ENCODE data around the gene KRT5.
"Not testable (repeated sequence)": the region's sequence is repeated elsewhere in the genome, so short reads cannot be mapped to it uniquely, and the experiment has no call there.

KRT5 gene

DNA sequence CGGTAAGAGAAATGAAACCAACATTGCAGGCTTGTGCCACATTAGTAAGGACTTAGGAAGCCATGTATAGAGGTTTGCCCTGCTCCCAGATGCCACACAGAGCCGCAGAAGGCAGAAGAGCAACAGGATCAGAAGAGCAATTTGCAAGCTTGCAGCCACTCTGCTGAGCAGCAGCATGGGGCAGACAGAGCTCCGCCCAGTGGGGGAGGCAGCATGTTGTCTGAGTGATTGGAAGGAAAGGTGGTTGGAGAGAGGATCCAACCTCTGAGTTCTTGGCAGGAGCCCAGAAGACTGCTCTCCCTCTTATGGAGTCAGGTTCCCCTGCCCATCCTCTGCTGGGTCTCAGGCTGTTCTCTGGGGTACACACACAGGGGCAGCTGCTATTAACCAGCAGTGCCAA, 24.8 kb downstream of the KRT5 start:
- H3K4me1 ChIP-seq (ENCODE audit: control insufficient read depth, insufficient read depth, low read length): no peaks in the 10 kb centered on the region
- H3K27me3 ChIP-seq (ENCODE audit: control insufficient read depth, insufficient read depth, low read length): no peaks in the 10 kb centered on the region
- H3K4me3 ChIP-seq (ENCODE audit: low read length): no peak overlapping the region
- no peaks in the 10 kb centered on the region for H3K36me3 ChIP-seq (ENCODE audit: control insufficient read depth, insufficient read depth, low read length)
- H3K27ac ChIP-seq (ENCODE audit: low read depth, low read length): no peak overlapping the region
- H3K9ac ChIP-seq (ENCODE audit: low read length): no peak overlapping the region

- H3K4me1 ChIP-seq (ENCODE audit: control insufficient read depth, insufficient read depth, low read length): no peaks in the 10 kb centered on the region
- no peaks in the 10 kb centered on the region for H3K36me3 ChIP-seq (ENCODE audit: control insufficient read depth, insufficient read depth, low read length)
- H3K27me3 ChIP-seq (ENCODE audit: control insufficient read depth, insufficient read depth, low read length): no peaks in the 10 kb centered on the region
- no peak overlapping the region for H3K4me3 ChIP-seq (ENCODE audit: low read length)
- H3K27ac ChIP-seq (ENCODE audit: low read depth, low read length): no peak overlapping the region
- no peak overlapping the region for H3K9ac ChIP-seq (ENCODE audit: low read length)
Measured at GRCh38 chr12:52494518-52494917, 25.7 kb downstream of the KRT5 start.

GRCh38 chr12:52494100-52494499, 26.1 kb downstream of the KRT5 start:
- no peaks in the 10 kb centered on the region for H3K4me1 ChIP-seq (ENCODE audit: control insufficient read depth, insufficient read depth, low read length)
- no peak overlapping the region for H3K9ac ChIP-seq (ENCODE audit: low read length)
- H3K4me3 ChIP-seq (ENCODE audit: low read length): no peak overlapping the region
- H3K27me3 ChIP-seq (ENCODE audit: control insufficient read depth, insufficient read depth, low read length): no peaks in the 10 kb centered on the region
- no peak overlapping the region for H3K27ac ChIP-seq (ENCODE audit: low read depth, low read length)
- H3K36me3 ChIP-seq (ENCODE audit: control insufficient read depth, insufficient read depth, low read length): no peaks in the 10 kb centered on the region

DNA sequence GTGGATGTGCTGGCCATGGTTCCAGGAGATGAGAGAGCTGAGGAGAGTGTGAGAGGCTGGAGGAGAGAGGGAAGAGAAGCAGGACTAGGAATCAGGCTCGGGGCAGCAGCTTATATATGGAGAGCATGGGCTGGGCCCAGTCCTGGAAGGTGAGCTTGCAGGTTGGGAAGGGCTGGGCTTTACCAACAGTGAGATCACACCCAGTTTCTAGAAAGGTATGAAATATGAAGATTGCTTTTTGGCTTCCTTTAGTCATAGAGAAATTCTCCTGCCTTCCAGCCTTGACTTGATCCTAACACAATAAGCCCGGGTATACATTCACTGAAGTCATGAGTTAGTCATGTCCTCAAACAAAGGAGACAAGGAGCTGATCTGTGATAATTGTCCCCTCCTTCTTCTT, 27.0 kb downstream of the KRT5 start, which contains the start of gene KRT6A:
KRT6A (minus strand) TSS at position 86 of the 400 bp plus-strand sequence; CDS start at position 17, 69 bp downstream.
- H3K36me3 ChIP-seq (ENCODE audit: control insufficient read depth, insufficient read depth, low read length): no peaks in the 10 kb centered on the region
- H3K4me1 ChIP-seq (ENCODE audit: control insufficient read depth, insufficient read depth, low read length): no peaks in the 10 kb centered on the region
- H3K27me3 ChIP-seq (ENCODE audit: control insufficient read depth, insufficient read depth, low read length): no peaks in the 10 kb centered on the region
- H3K27ac ChIP-seq (ENCODE audit: low read depth, low read length): no peak within 1 kb of the TSS
- H3K4me3 ChIP-seq (ENCODE audit: low read length): no peak within 1 kb of the TSS
- H3K9ac ChIP-seq (ENCODE audit: low read length): no peak within 1 kb of the TSS

GRCh38 chr12:52492405-52492804, 27.8 kb downstream of the KRT5 start:
- not testable (repeated sequence) for H3K9ac ChIP-seq (ENCODE audit: low read length); H3K27me3 ChIP-seq (ENCODE audit: control insufficient read depth, insufficient read depth, low read length); H3K4me3 ChIP-seq (ENCODE audit: low read length); H3K27ac ChIP-seq (ENCODE audit: low read depth, low read length); H3K36me3 ChIP-seq (ENCODE audit: control insufficient read depth, insufficient read depth, low read length); H3K4me1 ChIP-seq (ENCODE audit: control insufficient read depth, insufficient read depth, low read length)

- not testable (repeated sequence) for H3K27me3 ChIP-seq (ENCODE audit: control insufficient read depth, insufficient read depth, low read length); H3K4me1 ChIP-seq (ENCODE audit: control insufficient read depth, insufficient read depth, low read length); H3K9ac ChIP-seq (ENCODE audit: low read length); H3K4me3 ChIP-seq (ENCODE audit: low read length); H3K36me3 ChIP-seq (ENCODE audit: control insufficient read depth, insufficient read depth, low read length); H3K27ac ChIP-seq (ENCODE audit: low read depth, low read length)
Measured at GRCh38 chr12:52491495-52491894, 28.7 kb downstream of the KRT5 start.

- H3K27ac ChIP-seq (ENCODE audit: low read depth, low read length): no peak overlapping the region
- no peaks in the 10 kb centered on the region for H3K36me3 ChIP-seq (ENCODE audit: control insufficient read depth, insufficient read depth, low read length)
- H3K9ac ChIP-seq (ENCODE audit: low read length): no peak overlapping the region
- no peaks in the 10 kb centered on the region for H3K4me1 ChIP-seq (ENCODE audit: control insufficient read depth, insufficient read depth, low read length)
- H3K4me3 ChIP-seq (ENCODE audit: low read length): no peak overlapping the region
- H3K27me3 ChIP-seq (ENCODE audit: control insufficient read depth, insufficient read depth, low read length): no peaks in the 10 kb centered on the region
Measured at GRCh38 chr12:52488736-52489135, 31.5 kb downstream of the KRT5 start.

DNA sequence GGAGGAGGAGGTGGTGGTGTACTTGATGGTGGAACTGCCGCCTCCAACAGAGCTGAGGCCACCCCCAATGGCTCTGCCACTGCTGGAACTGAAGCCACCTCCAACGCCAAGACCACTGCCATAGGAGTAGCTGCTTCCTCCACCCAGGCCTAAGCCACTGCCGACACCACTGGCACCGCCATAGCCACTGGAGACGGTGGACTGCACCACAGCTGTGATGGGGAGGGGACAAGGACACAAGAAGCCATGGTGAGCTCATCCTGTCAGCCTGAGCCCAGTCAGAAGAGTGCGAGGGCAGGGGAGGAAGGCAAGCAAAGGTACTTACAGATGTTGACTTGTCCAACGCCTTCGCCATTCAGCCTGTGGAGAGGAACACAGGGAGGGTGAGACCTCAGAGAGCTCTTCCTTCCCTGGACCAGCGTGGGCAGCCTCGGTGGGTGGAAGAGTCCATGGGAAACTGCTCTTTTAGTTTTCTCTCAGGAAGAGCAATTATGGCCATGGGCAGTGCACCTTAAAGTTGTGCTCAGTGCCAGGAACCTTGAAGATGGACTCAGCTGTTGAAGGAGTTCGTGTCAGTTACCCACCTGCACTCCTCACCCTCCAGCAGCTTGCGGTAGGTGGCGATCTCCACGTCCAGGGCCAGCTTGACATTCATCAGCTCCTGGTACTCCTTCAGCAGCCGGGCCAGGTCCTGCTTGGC, 32.3 kb downstream of the KRT5 start:
- H3K36me3 ChIP-seq (ENCODE audit: control insufficient read depth, insufficient read depth, low read length); H3K9ac ChIP-seq (ENCODE audit: low read length); H3K4me3 ChIP-seq (ENCODE audit: low read length); H3K27ac ChIP-seq (ENCODE audit: low read depth, low read length); H3K4me1 ChIP-seq (ENCODE audit: control insufficient read depth, insufficient read depth, low read length); H3K27me3 ChIP-seq (ENCODE audit: control insufficient read depth, insufficient read depth, low read length): not testable (repeated sequence)

DNA sequence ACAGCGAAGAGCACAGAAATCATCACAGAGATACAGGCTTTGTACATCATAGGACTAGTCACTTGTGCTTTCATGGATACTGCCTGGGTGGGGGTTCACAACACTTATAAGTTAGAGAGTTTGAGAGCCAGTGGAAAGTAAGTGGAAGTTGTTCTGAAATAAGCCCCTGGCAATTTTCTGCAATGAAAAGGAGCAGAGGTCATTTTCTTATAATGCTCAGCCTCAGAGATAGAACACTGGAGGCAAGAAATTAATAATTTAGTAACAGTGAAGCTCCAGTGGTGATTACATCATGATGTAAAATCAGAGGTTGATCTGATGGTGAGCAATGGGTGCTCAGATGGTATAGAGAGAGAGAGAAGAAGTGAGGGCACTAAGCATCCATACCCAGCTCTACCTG, 33.0 kb downstream of the KRT5 start:
- no peaks in the 10 kb centered on the region for H3K27me3 ChIP-seq (ENCODE audit: control insufficient read depth, insufficient read depth, low read length)
- H3K36me3 ChIP-seq (ENCODE audit: control insufficient read depth, insufficient read depth, low read length): no peaks in the 10 kb centered on the region
- H3K9ac ChIP-seq (ENCODE audit: low read length): no peak overlapping the region
- H3K4me1 ChIP-seq (ENCODE audit: control insufficient read depth, insufficient read depth, low read length): no peaks in the 10 kb centered on the region
- no peak overlapping the region for H3K27ac ChIP-seq (ENCODE audit: low read depth, low read length)
- no peak overlapping the region for H3K4me3 ChIP-seq (ENCODE audit: low read length)

DNA sequence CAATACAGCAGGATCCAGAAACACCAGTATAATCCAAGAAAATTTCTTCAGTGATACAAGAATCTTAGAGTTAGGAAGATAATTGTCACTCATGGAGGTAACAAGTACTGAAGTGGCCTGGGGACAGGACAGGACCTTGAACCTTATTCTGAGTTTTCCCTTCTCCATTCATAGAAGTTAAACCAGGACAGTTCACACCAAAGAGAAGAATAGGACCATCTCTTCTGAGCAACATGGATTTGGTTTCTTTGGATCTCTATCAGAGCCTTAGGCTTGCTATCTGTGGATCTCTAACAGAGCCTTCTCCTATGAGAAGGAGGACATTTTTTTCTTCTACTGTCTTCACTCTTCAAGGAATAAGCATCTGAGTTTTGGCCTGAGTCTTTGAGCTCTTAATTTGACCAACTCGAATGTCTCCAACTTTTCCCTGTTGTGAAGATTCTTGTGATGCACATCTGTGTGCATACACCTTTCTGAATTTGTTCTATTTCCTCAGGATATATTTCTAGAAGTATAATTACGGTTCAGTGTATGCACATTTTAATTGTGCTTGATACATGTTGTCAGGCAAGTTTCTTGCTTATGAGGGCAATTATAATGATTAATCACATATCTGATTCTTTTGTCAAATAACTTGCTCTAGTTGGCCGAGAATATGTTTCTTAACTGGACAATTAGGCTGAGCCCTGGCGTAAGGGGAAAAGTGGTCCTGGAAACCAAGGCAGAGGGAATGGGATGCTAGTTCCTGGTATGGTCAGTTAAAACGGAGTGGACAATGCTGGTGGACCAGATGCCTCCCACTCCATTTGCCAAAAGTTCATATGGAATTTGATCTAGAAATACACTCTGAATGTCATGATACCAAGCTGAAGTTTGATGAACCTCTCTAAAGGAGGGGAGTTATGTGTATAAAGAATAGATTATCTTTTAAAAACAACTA, 33.8 kb downstream of the KRT5 start:
- Histone ChIP-seq H3K9ac (ENCODE audit: low read length) (no peak overlapping the region), H3K4me1 (ENCODE audit: control insufficient read depth, insufficient read depth, low read length) (no peaks in the 10 kb centered on the region), H3K27me3 (ENCODE audit: control insufficient read depth, insufficient read depth, low read length) (no peaks in the 10 kb centered on the region), H3K4me3 (ENCODE audit: low read length) (no peak overlapping the region), H3K36me3 (ENCODE audit: control insufficient read depth, insufficient read depth, low read length) (no peaks in the 10 kb centered on the region), H3K27ac (ENCODE audit: low read depth, low read length) (no peak overlapping the region)

GRCh38 chr12:52480073-52480472, 40.1 kb downstream of the KRT5 start:
- no peak overlapping the region for H3K4me3 ChIP-seq (ENCODE audit: low read length)
- H3K36me3 ChIP-seq (ENCODE audit: control insufficient read depth, insufficient read depth, low read length): no peaks in the 10 kb centered on the region
- no peak overlapping the region for H3K9ac ChIP-seq (ENCODE audit: low read length)
- no peaks in the 10 kb centered on the region for H3K4me1 ChIP-seq (ENCODE audit: control insufficient read depth, insufficient read depth, low read length)
- H3K27ac ChIP-seq (ENCODE audit: low read depth, low read length): no peak overlapping the region
- H3K27me3 ChIP-seq (ENCODE audit: control insufficient read depth, insufficient read depth, low read length): no peaks in the 10 kb centered on the region

GRCh38 chr12:52477651-52478050, 42.5 kb downstream of the KRT5 start:
- no peak overlapping the region for H3K9ac ChIP-seq (ENCODE audit: low read length)
- H3K36me3 ChIP-seq (ENCODE audit: control insufficient read depth, insufficient read depth, low read length): no peaks in the 10 kb centered on the region
- H3K4me3 ChIP-seq (ENCODE audit: low read length): no peak overlapping the region
- no peak overlapping the region for H3K27ac ChIP-seq (ENCODE audit: low read depth, low read length)
- H3K4me1 ChIP-seq (ENCODE audit: control insufficient read depth, insufficient read depth, low read length): no peaks in the 10 kb centered on the region
- no peaks in the 10 kb centered on the region for H3K27me3 ChIP-seq (ENCODE audit: control insufficient read depth, insufficient read depth, low read length)

Data from rectal smooth muscle tissue (tissue), 1 donor.